Stimulated activated CD8-positive, alpha-beta memory T cell treated with anti-CD3 and anti-CD28 coated beads, Interleukin-2, amount 100 ng/mL, for 1 hour (primary cell): ENCODE measurements around the gene TRIM66.
A peak's percentile ranks its signal among the peaks of the same experiment; 100 is the strongest.
"Not testable (repeated sequence)": the region's sequence is repeated elsewhere in the genome, so short reads cannot be mapped to it uniquely, and the experiment has no call there.

Source experiments
- DNase-seq, 2 donors: peaks; one replicate each; pipeline ENCODE4 v3.0.0-alpha.2; 2020; ENCODE audit warnings: low read depth in 2 of 2

The TRIM66 gene

DNA sequence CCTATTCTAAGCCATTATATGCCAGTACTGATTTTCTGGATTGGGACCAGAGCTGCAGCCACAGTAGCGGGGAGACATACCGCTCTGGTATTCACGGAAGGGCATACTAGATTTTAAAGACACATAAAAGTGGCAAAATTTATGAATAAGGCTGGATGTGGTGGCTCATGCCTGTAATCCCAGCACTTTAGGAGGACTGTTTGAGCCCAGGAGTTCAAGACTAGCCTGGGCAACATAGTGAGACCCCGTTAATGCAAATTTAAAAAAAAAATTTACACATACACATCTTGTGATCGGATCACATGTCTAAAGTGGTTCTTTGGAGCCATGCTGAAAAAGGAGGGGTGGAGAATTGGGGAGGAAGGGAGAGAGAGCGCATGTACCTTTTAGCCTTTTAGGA is 9.1 kb upstream of the TRIM66 start:
- no peak for DNase-seq

DNA sequence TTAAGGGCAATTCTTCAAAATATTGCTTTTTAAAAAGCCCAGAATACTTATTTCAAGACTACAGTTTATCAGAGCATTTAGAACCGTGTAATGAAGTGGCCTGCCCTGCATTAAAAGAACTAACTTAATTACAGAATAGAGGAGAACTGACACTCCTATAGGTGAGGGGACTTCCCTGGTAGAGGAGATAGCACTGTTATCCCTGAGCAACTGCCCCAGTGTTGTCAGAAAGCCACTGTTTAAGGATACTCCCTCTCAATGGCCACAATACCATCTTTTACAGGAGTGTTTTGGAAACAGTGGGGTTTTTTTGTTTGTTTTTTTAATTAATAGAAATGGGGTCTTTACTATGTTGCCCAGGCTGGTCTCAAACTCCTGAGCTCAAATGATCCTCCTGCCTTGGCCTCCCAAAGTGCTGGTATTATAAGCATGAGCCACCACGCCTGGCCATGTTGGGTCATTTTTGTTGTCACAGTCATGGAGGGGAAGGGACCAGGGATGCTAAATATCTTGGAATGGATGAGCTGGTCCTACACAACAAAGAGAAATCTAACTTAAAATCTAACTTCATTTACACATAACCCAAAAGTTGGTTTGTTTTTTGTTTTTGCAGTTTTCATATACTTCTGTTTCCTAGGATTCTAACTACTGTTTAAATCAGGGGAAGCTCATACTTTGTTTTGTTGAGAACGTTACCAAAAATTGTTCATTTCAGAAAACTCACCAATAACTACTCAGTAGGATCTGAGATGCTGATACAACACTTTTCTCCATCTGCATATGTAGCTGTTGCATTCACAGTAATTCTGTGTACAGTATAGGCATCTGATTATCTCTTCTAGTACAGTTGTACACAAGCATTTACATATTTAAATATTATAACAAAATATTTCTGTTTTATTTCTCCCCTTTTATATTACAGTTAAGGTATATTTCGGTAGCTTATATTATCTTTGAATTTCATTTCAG is 8.2 kb upstream of the TRIM66 start:
- DNase-seq, result no peak

DNA sequence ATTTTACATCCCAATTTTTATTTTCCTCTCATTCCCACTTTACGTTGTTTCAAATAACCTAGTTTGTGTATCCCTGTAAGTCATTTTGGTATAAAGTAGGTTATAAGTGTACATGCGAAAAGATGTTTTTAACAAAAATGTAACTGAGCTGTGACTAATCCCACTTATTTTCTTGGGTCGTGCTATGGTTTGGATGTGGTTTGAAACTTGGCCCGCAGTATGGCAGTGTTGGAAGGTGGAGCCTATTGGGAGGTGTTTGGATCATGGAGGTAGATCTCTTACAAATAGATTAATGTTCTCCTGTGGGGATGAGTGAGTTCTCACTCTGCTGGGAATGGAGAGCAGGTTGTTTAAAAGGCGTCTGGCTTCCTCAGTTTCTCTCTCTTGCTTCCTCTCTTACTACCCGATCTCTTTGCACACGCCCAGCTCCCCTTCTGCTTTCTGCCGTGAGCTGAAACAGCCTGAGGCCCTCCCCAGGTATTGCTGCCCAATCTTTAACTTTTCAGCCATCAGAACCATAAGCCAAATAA is 7.3 kb upstream of the TRIM66 start:
- no peak for DNase-seq

DNA sequence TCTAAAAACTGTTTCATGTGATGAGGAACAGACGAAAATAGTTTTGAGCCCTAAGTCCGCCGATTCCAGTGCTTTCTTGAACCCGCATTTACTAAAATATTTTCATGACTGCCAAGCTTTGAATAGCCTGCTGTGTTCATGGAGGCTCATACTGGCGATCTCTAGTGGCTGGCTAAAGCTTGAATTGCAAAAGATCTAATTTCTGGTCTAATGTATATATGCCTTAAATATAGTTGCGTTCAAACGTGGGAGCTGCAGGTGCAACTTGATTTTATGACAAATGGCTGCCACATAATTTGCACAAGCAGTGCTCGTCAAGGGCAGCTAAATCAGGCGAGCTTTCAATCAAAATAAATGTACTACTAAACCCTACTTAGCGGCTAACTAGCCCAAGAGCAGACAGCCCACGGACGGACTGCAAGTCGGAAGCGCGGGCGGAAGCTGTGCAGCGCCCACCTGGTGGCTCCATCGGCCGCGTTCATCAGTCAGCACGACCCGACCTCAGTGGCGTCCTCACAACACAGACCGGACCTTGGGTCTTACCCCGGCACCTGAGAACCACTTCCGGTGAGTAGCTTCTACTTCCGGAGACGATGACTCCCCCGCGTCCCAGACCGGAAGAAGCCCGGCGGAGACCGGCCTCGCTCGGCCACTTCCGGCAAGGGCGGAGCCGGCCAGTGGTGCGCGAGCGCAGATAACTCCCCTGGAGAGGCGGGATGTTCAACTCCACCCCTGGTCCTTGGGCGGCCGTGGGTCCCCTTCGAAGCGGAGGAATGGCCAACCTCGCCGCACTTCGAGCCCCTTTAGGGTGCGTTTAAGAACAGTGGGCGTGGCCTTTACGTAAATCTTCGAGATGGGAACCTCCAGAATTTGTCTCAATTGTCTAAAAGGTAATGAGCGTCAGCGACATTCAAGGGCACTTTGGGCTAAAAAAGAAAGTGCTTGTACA is 6.2 kb upstream of the TRIM66 start:
- DNase-seq, result peak; percentile 69 to 70

- no peak for DNase-seq
These were observed 3.9 kb upstream of the TRIM66 start for GRCh38 chr11:8686325-8686724.

GRCh38 chr11:8685820-8686219 is 3.4 kb upstream of the TRIM66 start:
- no peak for DNase-seq

DNA sequence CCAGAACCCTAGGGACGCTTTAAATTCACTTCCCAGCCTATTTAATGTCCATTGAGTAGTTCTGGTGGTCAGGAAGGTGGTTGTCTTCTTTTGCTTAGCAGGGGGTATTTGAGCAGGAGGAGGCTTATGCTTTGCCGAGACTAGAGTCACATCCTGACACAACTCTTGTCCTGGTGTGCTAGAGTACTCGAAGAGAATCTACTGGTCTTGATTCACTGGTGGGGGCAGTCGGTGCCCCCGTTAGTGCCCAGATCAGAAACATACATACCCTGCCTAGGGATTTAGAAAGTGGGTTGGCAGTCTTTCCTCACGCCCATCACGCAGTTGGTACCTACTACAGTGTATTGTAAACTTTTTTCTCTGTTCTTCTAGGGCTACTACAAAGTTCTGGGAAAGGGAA is 2.8 kb upstream of the TRIM66 start:
- DNase-seq, result no peak

DNA sequence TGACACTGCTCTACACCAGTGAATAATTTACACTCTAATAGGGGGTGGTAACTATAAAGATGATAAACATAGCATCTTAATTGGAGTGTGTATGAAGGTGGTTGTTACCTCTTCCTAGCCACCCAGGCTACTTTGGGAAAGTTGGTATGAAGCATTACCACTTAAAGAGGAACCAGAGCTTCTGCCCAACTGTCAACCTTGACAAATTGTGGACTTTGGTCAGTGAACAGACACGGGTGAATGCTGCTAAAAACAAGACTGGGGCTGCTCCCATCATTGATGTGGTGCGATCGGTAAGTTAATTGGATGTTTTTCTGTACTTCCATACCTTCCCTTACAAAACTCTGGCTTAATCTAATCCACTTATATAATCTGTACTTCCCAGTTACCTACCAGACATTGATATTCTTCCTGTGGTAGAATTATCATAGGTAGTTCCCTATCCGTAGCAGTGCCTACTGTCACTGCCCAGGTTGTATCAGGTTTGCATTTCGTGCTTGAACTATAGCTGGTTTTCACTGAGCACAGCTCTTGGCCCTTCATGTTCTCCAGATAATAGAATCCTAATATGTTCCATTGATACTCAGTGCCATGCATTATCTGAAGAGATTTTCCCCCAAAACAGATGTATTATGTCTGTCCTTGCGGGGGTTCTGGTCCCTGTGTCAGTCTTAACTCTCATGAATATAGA is 2.3 kb upstream of the TRIM66 start:
- no peak for DNase-seq

DNA sequence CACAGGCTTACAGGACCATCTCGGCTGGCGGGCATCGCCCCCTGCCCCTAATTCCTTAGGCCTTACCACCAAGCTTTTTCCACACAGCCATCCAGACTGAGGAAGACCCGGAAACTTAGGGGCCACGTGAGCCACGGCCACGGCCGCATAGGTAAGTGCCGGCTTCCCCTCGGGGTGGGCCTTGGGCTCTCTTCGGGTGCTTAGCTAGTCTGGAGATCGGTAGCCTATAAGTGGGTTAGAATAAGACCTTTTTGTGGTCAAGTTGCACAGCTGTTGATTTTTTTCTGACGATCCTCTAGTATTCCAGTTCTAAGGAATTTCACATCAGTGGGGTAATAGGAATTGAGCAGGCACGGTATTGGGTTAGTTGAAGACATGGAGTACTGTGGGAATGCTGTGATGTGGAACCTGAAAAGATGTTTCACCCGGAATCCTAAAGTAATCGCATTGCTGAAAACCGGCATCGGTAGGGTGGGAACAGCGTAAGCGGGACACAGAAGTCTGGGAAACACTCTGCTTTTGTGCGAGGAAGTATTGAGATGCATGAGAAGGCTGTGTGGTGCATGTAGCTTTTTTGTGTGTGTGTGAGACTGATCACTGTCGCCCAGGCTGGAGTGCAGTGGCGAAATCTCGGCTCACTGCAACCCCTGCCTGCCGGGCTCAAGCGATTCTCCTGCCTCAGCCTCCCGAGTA is 796 bp upstream of the TRIM66 start:
- DNase-seq, result no peak

GRCh38 chr11:8681837-8682302 is 595 bp downstream of the TRIM66 start:
- no peak for DNase-seq

- DNase-seq, result no peak
These were observed 3.5 kb downstream of the TRIM66 start for GRCh38 chr11:8679006-8679405.

DNA sequence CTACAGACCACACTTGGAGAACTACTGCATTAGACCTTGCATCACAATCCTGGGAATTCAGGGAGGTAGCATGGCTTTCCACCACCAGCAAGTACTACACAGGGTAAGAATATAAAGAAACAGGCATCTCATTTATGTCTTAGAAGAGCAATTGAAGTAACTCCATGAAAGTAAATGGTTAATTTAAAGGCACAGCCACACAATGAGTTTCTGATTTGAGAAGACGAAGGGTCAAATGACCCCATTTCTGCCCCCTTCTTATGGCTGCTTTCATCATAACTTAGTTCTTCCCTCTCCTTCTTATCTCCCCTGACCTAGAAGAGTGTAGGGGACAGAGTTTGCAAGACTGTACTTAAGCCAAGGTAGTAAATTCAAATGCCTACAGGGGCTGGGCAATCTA is 6.0 kb downstream of the TRIM66 start:
- no peak for DNase-seq

DNA sequence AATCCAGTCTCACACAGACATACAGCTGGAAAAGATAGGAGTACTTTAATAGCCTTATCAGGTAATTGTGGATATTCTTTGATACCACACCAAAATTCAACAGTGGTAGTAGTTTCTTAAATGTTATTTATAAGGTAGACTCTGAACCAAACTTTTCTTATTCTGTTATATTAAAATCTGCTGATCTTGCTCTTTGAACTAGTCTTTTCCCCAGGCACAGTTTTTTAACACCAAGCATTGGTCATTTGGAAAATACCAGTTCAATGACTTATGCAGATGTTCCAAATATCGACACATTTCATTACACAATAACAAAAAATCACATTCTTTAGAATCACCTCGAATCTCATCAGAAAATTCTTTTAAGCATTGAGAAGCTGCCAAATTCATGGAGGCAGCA is 7.6 kb downstream of the TRIM66 start:
- no peak for DNase-seq

- DNase-seq, result no peak
These were observed 10.1 kb downstream of the TRIM66 start for GRCh38 chr11:8672346-8672745.

DNA sequence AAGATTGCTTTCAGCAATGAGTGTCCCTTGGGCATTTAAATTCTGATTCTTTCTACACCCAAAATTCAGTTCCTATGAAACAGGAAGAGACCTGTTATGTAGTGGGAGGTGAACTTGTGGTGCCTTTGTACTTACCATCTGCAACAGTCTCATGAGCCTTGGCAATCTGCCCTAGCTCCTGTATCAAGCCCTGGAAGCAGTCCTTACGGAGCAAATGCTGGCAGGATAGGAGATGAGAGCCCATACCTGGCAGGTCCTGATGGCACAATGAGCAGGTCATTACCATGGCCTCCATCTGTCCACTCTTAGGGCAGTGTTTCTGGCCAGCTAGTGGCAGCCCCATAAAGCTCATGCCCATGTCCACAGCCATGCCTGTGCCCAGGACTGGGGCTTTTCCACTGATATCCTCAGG is 10.8 kb downstream of the TRIM66 start:
- DNase-seq, result no peak

GRCh38 chr11:8671193-8671612 is 11.3 kb downstream of the TRIM66 start:
- no peak for DNase-seq

GRCh38 chr11:8670081-8670480 is 12.4 kb downstream of the TRIM66 start:
- DNase-seq, result not testable (repeated sequence)

GRCh38 chr11:8665222-8665621 is 17.2 kb downstream of the TRIM66 start:
- no peak for DNase-seq

DNA sequence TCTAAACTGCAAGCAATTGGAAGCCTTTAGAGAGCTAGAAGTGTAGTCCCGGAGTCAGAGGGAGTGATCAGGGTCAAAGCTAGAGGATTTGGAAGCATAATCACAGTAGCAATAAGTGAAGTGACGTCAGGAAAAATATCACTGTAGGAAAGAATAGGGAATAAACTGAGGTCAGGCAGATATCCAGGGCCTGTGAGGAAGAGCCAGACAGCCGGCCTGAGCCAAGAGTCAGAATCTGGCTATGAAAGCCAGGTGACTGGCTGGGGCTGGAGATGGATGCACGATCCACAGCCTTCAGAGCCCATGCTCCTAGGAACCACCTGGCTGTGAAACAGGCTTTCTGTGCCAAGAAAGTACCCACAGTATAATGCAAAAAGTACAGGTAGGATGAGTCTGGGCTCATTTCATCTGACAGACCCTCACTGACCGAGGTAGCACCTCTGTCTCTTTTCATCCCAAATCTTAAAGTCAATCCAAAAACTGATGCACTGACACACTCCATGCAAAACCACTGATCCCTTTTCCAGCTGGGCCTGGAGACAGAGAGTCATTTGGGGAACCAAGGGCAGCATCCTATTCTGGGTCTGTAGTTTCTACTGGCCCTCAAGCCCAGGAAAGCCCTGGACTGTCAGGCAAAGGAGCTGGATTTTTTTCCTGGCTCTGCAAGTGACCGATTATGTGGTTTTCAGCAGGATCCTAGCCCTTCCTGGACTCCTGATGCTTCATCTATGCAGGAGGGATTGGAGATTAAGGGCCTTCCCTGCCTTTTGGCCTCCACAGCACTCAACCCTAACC is 21.3 kb downstream of the TRIM66 start:
- no peak for DNase-seq
